ENCODE results near the gene GFER.

DNA sequence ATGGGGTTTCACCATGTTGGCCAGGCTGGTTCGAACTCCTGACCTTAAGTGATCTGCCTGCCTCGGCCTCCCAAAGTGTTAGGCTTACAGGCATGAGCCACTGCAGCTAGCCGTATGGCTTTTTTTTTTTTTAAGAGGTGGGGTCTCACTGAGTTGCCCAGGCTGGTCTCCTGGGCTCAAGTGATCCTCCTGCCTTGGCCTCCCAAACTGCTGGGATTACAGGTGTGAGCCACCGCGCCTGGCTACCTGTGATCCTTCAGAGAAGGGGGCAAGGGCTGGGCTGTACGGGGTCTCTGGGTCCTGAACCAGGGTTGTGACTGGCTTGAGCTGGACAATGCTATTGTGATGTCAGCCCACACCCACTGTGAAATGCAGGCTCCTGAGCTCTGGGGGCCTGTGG is 17.5 kb upstream of the GFER start, which contains the start of gene RNF151:
- TF ChIP-seq, protein P1, sequence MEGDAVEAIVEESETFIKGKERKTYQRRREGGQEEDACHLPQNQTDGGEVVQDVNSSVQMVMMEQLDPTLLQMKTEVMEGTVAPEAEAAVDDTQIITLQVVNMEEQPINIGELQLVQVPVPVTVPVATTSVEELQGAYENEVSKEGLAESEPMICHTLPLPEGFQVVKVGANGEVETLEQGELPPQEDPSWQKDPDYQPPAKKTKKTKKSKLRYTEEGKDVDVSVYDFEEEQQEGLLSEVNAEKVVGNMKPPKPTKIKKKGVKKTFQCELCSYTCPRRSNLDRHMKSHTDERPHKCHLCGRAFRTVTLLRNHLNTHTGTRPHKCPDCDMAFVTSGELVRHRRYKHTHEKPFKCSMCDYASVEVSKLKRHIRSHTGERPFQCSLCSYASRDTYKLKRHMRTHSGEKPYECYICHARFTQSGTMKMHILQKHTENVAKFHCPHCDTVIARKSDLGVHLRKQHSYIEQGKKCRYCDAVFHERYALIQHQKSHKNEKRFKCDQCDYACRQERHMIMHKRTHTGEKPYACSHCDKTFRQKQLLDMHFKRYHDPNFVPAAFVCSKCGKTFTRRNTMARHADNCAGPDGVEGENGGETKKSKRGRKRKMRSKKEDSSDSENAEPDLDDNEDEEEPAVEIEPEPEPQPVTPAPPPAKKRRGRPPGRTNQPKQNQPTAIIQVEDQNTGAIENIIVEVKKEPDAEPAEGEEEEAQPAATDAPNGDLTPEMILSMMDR (IDR thresholded peaks at IDR 0.05), result no peak
- no peak for TF ChIP-seq EZH2 (IDR thresholded peaks at IDR 0.05; ENCODE audit: borderline replicate concordance, insufficient read depth, low read depth, low read length, poor library complexity, severe bottlenecking)
